Erythroblast (primary cell): ENCODE data around the gene CACNA2D1.

ENCODE experiments used
- GATA1 ChIP-seq: IDR thresholded peaks from 2 replicates; pipeline ENCODE4 v1.6.1; 2011; ENCODE audit warnings: low read depth, mild to moderate bottlenecking, control low read depth, low read length, moderate library complexity
- POLR2A ChIP-seq: IDR thresholded peaks from 2 replicates; pipeline ENCODE4 v1.6.1; 2011; ENCODE audit warnings: mild to moderate bottlenecking, low read length

DNA sequence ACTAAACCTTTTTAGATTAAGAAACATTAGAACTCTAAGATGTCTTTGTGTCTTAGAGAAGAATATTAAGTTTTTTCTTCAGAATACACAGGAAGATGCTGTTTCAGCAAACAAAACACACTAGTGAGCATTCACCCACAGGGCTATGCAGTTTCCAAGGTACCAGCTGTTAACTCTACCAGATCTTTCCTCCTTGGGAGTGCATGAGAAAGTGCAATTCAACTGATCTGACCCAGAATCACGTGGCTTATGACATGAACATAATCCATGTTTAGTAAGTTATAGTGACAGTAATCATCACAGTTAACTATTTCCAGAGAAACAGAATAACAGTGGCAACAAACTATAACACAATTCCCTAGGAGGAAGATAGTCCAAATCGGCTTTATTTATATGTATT is 270.7 kb downstream of the CACNA2D1 start:
- TF ChIP-seq POLR2A, result no peak
- TF ChIP-seq GATA1, result no peak
